H9 (cell line): Measurements from ENCODE around the gene EZH2. TPM values are rescaled to one million over a fixed set of nuclear protein-coding genes. Genes with fewer than 3 reads are reported as not detected.

Source experiments
- DNase-seq: peaks from one replicate; pipeline ENCODE4 v3.0.0-alpha.2; 2017
- H2AFZ ChIP-seq: one replicate; pipeline ENCODE4 v1.6.1; 2013; ENCODE audit warnings: mild to moderate bottlenecking, low read length, control low read depth, moderate library complexity
- H2AK5ac ChIP-seq: 2 replicates; pipeline ENCODE4 v1.6.1; 2013; ENCODE audit warnings: low read length, control low read depth, mixed read lengths; ENCODE audit not compliant: insufficient read length
- H2BK120ac ChIP-seq: one replicate; pipeline ENCODE4 v1.6.1; 2013; ENCODE audit warnings: low read depth, mild to moderate bottlenecking, low read length, control low read depth, inconsistent platforms; ENCODE audit not compliant: poor library complexity, severe bottlenecking
- H2BK12ac ChIP-seq: 2 replicates; pipeline ENCODE4 v1.6.1; 2013; ENCODE audit warnings: low read length, control low read depth, mixed read lengths, low read depth; ENCODE audit not compliant: insufficient read length
- H2BK15ac ChIP-seq: 2 replicates; pipeline ENCODE4 v1.6.1; 2013; ENCODE audit warnings: low read depth, low read length, control low read depth
- H2BK20ac ChIP-seq: one replicate; pipeline ENCODE4 v1.6.1; 2013; ENCODE audit warnings: low read depth, mild to moderate bottlenecking, low read length, control low read depth, inconsistent platforms; ENCODE audit not compliant: poor library complexity, severe bottlenecking
- H2BK5ac ChIP-seq: 2 replicates; pipeline ENCODE4 v1.6.1; 2013; ENCODE audit warnings: low read length, control low read depth, mixed read lengths; ENCODE audit not compliant: insufficient read length
- H3K14ac ChIP-seq: 2 replicates; pipeline ENCODE4 v1.6.1; 2013; ENCODE audit warnings: low read length, control low read depth; ENCODE audit not compliant: insufficient read depth
- H3K18ac ChIP-seq: 2 replicates; pipeline ENCODE4 v1.6.1; 2013; ENCODE audit warnings: low read depth, mild to moderate bottlenecking, mixed read lengths, low read length, control low read depth; ENCODE audit not compliant: insufficient read length
- H3K23ac ChIP-seq: 2 replicates; pipeline ENCODE4 v1.6.1; 2013; ENCODE audit warnings: low read length, control low read depth, mixed read lengths, low read depth; ENCODE audit not compliant: insufficient read length
- H3K23me2 ChIP-seq: 2 replicates; pipeline ENCODE4 v1.6.1; 2013; ENCODE audit warnings: low read depth, mild to moderate bottlenecking, mixed read lengths, low read length, control low read depth; ENCODE audit not compliant: insufficient read length, poor library complexity, severe bottlenecking
- H3K27ac ChIP-seq: 2 replicates; pipeline ENCODE4 v1.5.1; 2013; ENCODE audit warnings: low read length, control low read depth, mixed read lengths, low read depth; ENCODE audit not compliant: insufficient read length
- H3K27me3 ChIP-seq: 2 replicates; pipeline ENCODE4 v1.6.1; 2013; ENCODE audit warnings: low read length, control low read depth, inconsistent platforms; ENCODE audit not compliant: insufficient read depth
- H3K4ac ChIP-seq: 2 replicates; pipeline ENCODE4 v1.6.1; 2013; ENCODE audit warnings: low read depth, mild to moderate bottlenecking, control low read depth, inconsistent platforms, low read length, moderate library complexity
- H3K4me1 ChIP-seq: 2 replicates; pipeline ENCODE4 v1.6.1; 2013; ENCODE audit warnings: low read length, control low read depth, inconsistent platforms; ENCODE audit not compliant: insufficient read depth
- H3K4me2 ChIP-seq: 2 replicates; pipeline ENCODE4 v1.6.1; 2013; ENCODE audit warnings: low read length, control low read depth, mixed read lengths; ENCODE audit not compliant: insufficient read length, insufficient read depth
- H3K56ac ChIP-seq: 2 replicates; pipeline ENCODE4 v1.6.1; 2013; ENCODE audit warnings: low read depth, mild to moderate bottlenecking, mixed read lengths, low read length, control low read depth; ENCODE audit not compliant: insufficient read length
- H3K79me1 ChIP-seq: 2 replicates; pipeline ENCODE4 v1.6.1; 2013; ENCODE audit warnings: low read depth, mild to moderate bottlenecking, moderate library complexity, low read length, control low read depth, inconsistent platforms; ENCODE audit not compliant: insufficient read depth, poor library complexity, severe bottlenecking
- H3K79me2 ChIP-seq: 2 replicates; pipeline ENCODE4 v1.6.1; 2013; ENCODE audit warnings: low read length, control low read depth, inconsistent platforms; ENCODE audit not compliant: insufficient read depth
- H3K9ac ChIP-seq: 2 replicates; pipeline ENCODE4 v1.6.1; 2013; ENCODE audit warnings: low read length, control low read depth, mixed read lengths; ENCODE audit not compliant: insufficient read length; ENCODE audit errors: extremely low read depth
- H3K9me3 ChIP-seq: one replicate; pipeline ENCODE4 v1.6.1; 2013; ENCODE audit warnings: low read depth, low read length, inconsistent platforms; ENCODE audit not compliant: control insufficient read depth
- H3T11ph ChIP-seq: one replicate; pipeline ENCODE4 v1.6.1; 2013; ENCODE audit warnings: mild to moderate bottlenecking, low read length, control low read depth, inconsistent platforms
- H4K20me1 ChIP-seq: one replicate; pipeline ENCODE4 v1.6.1; 2013; ENCODE audit not compliant: control insufficient read depth, insufficient read length, insufficient read depth
- H4K5ac ChIP-seq: 2 replicates; pipeline ENCODE4 v1.6.1; 2013; ENCODE audit warnings: low read depth, mild to moderate bottlenecking, mixed read lengths, low read length, control low read depth; ENCODE audit not compliant: insufficient read length
- H4K8ac ChIP-seq: replicated peaks from 2 replicates; pipeline ENCODE4 v1.6.1; 2013; ENCODE audit warnings: low read length, control low read depth, mixed read lengths, low read depth; ENCODE audit not compliant: insufficient read length
- H4K91ac ChIP-seq: 2 replicates; pipeline ENCODE4 v1.6.1; 2013; ENCODE audit warnings: low read depth, mild to moderate bottlenecking, moderate library complexity, mixed read lengths, low read length, control low read depth; ENCODE audit not compliant: insufficient read length
- H3K27ac Mint-ChIP-seq, 3 experiments: 2 replicates in 2 of 3; 3 replicates in 1 of 3; pipeline ENCODE4 v1.8.0; 2020 to 2021; ENCODE audit warnings: mixed read lengths in 3 of 3, mild to moderate bottlenecking in 1 of 3, moderate library complexity in 1 of 3
- H3K27me3 Mint-ChIP-seq: 2 replicates; pipeline ENCODE4 v1.8.0; 2021; ENCODE audit warnings: low read depth, mild to moderate bottlenecking, moderate library complexity, mixed read lengths
- H3K36me3 Mint-ChIP-seq, 3 experiments: 2 replicates in 2 of 3; 3 replicates in 1 of 3; pipeline ENCODE4 v1.8.0; 2020 to 2021; ENCODE audit warnings: low read depth in 3 of 3, mixed read lengths in 3 of 3; ENCODE audit not compliant: insufficient read depth in 1 of 3
- H3K4me1 Mint-ChIP-seq, 2 experiments: 2 replicates each; pipeline ENCODE4 v1.8.0; 2020; ENCODE audit warnings: mixed read lengths in 2 of 2
- H3K4me3 Mint-ChIP-seq, 2 experiments: 2 replicates in 1 of 2; 3 replicates in 1 of 2; pipeline ENCODE4 v1.8.0; 2020 to 2021; ENCODE audit warnings: mild to moderate bottlenecking in 2 of 2, mixed read lengths in 2 of 2, moderate library complexity in 1 of 2
- H3K9me3 Mint-ChIP-seq, 2 experiments: 2 replicates in 1 of 2; 3 replicates in 1 of 2; pipeline ENCODE4 v1.8.0; 2020; ENCODE audit warnings: mild to moderate bottlenecking in 2 of 2, mixed read lengths in 2 of 2, moderate library complexity in 1 of 2
- CTCF ChIP-seq: fragments of 200-600 bp; sonication (generic); conservative IDR thresholded peaks from 3 replicates; pipeline ENCODE4 v1.8.0; 2021; ENCODE audit warnings: antibody characterized with exemption, mild to moderate bottlenecking
- WGBS: extraction: QIAGEN DNeasy Blood & Tissue Kit; methylation state at CpG from one replicate; pipeline ENCODE4 v1.1.7; 2013; ENCODE audit warnings: missing lambda C conversion rate, low lambda C conversion rate, mixed read lengths; ENCODE audit not compliant: insufficient read length; ENCODE audit errors: extremely low coverage; 5-methylcytosine and 5-hydroxymethylcytosine counted together
- total RNA-seq: library from RNA; stranded (reverse); gene quantifications from 2 replicates; pipeline ENCODE4 v1.2.1, GENCODE V29; 2021

Gene EZH2
- total RNA-seq, 1 experiment from 2014 or later = 41.3 TPM

- Mint-ChIP-seq H3K27ac (no peak overlapping the region), H3K4me3 (no peak overlapping the region), H3K4me1 (peaks cover 2 to 6% of the 10 kb centered on the region in 2 experiments), H3K9me3 (no peaks in the 10 kb centered on the region), H3K27me3 (no peaks in the 10 kb centered on the region), H3K36me3 (no peaks in the 10 kb centered on the region)
- Histone ChIP-seq H4K8ac (no peak overlapping the region), H3K4me2 (no peak overlapping the region), H2BK5ac (no peak overlapping the region), H2AK5ac (no peak overlapping the region), H3K4me1 (no peaks in the 10 kb centered on the region; the same call in 1 of the 2 replicates), H4K5ac (no peak overlapping the region), H3K56ac (no peak overlapping the region), H3K79me1 (no peaks in the 10 kb centered on the region), H3K14ac (no peak overlapping the region), H2BK15ac (no peak overlapping the region), H3K9me3 (no peaks in the 10 kb centered on the region), H3T11ph (no peak overlapping the region), H3K79me2 (no peaks in the 10 kb centered on the region), H4K20me1 (no peaks in the 10 kb centered on the region), H3K4ac (no peak overlapping the region), H2BK120ac (no peak overlapping the region), H3K9ac (no peak overlapping the region), H3K23me2 (no peaks in the 10 kb centered on the region), H4K91ac (no peak overlapping the region), H2BK12ac (no peak overlapping the region), H2BK20ac (no peak overlapping the region), H3K27ac (no peak overlapping the region), H2AFZ (no peak overlapping the region), H3K27me3 (no peaks in the 10 kb centered on the region), H3K23ac (no peak overlapping the region), H3K18ac (no peak overlapping the region)
- no peak for TF ChIP-seq CTCF
- no CpG with 5 or more reads among the region's 1 CpG for WGBS
- DNase-seq = no peak
Measured at GRCh38 chr7:148916186-148916585, 32.1 kb upstream of the EZH2 start.
